Gastrocnemius medialis (tissue), 4 donors: ENCODE data around the gene FAM78A.

Source experiments
- CTCF ChIP-seq, 5 experiments: fragments of 450-650 bp in 3 of 5; fragments of 200-600 bp in 2 of 5; sonication (generic) in 2 of 5; IDR thresholded peaks in 4 of 5; conservative IDR thresholded peaks in 1 of 5; 1 replicate in 4 of 5; 2 replicates in 1 of 5; pipeline ENCODE4 v1.5.1; 2016 to 2019; ENCODE audit warnings: antibody characterized with exemption in 5 of 5, mild to moderate bottlenecking in 3 of 5, moderate library complexity in 3 of 5
- POLR2A ChIP-seq, 2 donors: fragments of 450-650 bp; IDR thresholded peaks; one replicate each; pipeline ENCODE4 v1.6.1; 2017; ENCODE audit warnings: antibody characterized with exemption in 2 of 2, mild to moderate bottlenecking in 2 of 2, moderate library complexity in 2 of 2

GRCh38 chr9:131291795-131292315 is 15.5 kb upstream of the FAM78A start:
- no peak for TF ChIP-seq CTCF (IDR thresholded peaks at IDR 0.05 in 4 of 5, conservative IDR thresholded peaks at IDR 0.05 in 1 of 5)
- no peak for TF ChIP-seq POLR2A (IDR thresholded peaks at IDR 0.05)
